NCI-H524 (cell line): ENCODE measurements around the gene TMEM134.
A peak's percentile ranks its signal among the peaks of the same experiment; 100 is the strongest.
"Not testable (repeated sequence)": the region's sequence is repeated elsewhere in the genome, so short reads cannot be mapped to it uniquely, and the experiment has no call there.

Experiments used
- DNase-seq, 2 experiments: peaks; one replicate each; lab custom pipeline; 2025; lab: John Stamatoyannopoulos, UW

The TMEM134 gene, protein sequence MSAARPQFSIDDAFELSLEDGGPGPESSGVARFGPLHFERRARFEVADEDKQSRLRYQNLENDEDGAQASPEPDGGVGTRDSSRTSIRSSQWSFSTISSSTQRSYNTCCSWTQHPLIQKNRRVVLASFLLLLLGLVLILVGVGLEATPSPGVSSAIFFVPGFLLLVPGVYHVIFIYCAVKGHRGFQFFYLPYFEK

DNA sequence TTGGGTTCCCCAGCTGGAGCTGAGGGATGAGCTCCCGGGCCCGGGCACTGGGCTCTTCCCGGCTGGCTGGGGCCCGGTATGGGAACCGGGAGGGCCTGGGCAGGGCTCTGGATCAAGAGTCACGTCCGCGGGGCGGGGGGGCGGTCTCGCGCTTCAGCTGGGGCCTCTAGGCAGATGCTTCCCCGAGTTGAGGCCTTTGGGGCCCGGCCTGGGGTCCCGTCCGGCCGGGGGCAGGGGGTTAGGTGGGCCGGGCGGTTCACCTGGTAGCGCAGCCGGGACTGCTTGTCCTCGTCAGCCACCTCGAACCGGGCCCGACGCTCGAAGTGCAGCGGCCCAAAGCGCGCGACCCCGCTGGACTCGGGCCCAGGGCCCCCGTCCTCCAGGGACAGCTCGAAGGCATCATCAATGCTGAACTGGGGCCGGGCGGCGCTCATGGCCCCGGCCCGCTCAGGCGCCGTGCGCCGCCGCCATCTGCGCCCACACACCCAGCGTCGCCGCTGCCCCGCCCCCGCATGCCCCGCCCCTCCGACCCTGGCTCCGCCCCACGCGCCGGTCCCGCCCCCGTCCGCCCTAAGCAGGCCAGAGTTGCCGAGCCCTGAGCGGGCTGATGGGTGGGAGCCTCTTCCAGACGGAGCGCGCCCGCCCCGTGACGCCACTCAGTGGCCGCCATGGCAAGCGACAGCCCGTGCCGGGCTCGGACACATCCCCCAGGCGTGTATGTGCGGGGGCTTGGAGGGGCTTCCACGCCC is at the start of gene TMEM134:
Gene TMEM134 (minus strand): TSS at position 493 of the 749 bp plus-strand sequence. CDS start 59 bp downstream, at position 434.
- DNase-seq = peak; percentile 71 to 88

DNA sequence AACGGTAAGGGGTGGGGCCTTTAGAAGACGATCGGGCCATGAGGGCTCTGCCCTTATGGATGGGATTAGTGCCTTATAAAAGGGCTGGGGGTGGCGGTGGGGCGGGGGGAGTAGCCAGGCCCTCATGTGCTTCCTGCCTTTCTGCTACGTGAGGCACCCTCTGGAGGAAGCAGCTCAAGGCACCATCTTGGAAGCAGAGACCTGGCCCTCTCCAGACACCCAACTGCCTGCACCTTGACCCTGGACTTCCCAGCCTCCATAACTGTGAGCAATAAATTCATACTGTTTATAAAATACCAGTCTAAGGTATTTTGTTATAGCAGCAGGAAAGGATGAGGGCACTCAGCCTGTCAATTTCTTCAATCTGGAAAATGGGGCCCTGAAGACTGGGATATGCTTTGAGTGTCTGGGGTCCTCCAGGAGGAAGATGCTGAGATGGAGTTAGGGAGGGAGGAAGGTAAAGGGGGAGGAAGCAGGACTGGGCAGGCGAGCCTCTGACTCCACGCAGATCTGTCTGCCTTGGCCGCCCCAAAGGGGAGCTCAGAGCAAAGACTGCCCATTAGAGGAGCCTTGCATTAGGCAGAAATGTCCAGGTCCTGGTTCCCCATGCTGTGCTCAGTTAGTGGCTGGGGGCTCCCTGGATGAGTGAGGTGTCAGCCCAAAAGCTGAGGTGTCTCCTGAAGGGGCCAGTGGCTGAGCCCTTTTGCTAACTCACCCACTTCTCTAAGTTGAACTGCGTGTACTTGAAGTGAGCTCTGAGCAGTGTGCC is 48.9 kb upstream of the TMEM134 start:
- peak in 1 of 2 experiments; percentile 31 for DNase-seq

DNA sequence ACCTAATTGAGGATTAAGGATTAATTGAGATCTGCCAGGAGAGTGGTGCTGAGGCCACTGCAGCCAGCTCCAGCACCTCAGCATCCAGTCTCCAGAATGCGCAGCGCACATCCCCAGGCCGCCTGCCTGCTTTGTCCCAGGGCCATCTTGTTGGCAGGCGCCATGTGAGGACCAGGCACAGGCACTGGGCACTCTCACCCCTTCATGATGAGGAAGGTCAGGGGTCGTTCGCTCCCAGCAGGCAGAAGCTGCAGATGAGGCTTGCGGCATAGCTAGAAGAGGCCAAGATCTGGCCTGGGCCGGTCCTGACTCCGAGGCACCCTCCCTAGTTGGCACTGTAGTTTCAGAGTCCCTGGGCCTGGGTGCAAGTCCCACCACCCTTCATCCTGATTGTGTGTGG is 47.8 kb upstream of the TMEM134 start:
- no peak for DNase-seq

DNA sequence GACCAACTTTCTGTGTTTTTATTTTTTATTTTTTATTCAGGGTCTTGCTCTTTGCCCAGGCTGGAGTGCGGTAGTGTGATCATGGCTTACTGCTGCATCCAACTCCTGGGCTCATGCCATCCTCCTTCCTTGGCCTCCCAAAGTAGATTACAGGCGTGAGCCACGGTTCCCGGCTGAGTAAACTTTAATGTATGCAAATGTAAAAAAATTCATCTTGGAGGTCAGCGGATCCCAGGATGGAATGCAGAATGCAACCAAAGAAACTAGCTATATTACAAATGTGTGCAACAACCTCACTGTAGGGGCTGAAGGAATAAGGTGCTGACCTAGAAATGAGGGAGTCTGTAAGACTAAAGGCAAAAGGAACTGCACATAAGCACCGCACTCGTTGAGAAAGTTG is 45.1 kb upstream of the TMEM134 start:
- DNase-seq = no peak

DNA sequence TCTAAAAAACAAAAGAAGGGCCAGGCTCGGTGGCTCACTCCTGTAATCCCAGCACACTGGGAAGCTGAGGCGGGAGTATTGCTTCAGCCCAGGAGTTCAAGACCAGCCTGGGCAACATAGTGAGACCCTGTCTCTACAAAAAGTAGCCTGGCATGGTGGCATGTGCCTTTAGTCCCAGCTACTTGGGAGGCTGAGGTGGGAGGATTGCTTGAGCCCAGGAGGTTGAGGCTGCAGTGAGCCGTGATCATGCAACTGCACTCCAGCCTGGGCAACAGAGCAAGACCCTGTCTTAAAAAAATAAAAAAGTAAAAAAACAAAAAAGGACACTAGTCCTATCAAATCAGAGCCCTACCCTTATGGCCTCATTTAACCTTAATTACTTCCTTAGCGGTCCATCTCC is 42.5 kb upstream of the TMEM134 start:
- not testable (repeated sequence) for DNase-seq

DNA sequence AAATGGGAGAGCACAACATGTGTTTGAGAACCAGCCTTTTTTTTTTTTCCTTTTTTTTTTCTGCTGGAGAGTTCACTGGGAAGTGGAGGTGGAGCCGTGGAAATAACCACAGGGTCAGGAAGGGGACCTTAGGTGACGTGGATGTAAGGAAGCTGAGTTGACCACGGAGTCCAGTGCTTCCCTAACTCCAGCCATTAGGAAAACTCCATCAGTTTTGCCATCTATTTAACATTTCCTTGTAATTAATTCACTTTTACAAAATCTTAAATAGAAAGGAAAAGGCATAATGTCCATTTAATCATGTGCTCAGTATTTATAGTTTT is 40.9 kb upstream of the TMEM134 start:
- DNase-seq = no peak

DNA sequence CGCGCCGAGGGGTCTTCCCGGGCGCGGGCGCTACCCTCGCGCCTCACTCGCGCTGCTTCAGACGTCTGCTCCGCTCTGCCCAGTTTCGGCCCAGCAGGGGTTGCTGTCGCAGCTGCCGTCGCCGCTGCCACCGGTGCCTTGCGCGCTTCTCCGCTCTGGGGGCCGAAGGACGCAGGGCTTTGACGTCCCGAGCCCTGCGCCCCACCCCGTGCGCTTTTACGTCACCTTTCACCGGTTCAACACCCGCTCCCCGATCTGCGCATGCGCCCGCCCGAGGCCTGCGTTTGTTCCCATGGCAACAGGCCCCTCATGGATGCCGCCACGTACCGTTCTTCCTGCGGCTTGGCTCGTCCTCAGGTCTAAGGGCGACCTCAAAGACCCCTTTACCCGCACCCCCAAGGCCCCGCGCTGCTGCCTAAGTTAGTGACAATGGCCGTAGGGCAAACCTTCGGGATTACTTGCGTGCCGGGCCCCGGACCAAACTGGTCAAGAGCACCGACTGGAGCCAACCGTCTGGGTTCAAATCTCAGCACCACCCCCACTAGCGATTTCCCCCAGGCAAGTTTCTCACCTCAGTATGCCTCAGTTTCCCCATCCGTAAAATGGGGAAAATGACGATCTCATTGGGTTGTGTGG is 39.6 kb upstream of the TMEM134 start:
- peak; percentile 91 to 96 for DNase-seq

DNA sequence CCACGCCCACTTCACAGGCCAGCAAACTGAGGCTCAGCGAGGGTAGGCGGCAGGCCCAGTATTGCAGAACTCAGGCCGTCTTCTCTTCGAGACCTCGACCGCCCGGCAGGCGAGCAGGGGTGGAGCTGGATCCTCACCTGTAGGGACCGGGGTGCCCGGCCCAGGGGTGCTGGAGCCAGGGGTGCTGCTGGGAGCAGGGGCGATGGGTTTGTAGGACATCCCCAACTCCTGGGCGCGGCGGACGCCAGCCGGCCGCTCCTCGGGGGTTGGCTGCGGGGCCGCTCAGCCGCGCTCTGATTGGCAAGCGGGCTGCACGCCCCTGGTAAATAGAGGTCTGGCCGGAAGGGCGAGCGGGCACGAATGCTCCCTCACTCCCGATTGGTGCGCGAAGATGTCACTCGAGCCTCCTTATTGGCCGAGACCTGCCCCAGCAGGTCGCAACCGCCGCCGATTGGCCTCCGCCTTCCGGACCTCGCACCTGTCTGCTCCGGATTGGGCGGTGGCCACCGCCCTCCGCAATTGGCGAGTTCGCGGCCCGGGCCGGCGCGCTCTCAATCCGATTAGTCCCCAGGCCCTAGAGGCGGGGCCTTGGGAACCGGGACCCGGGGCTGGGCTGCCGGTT is 38.9 kb upstream of the TMEM134 start, which contains the start of gene CDK2AP2:
Gene CDK2AP2 (minus strand): TSS at position 299 of the 622 bp plus-strand sequence. CDS start 80 bp downstream, at position 219.
- DNase-seq = peak; percentile 96 to 99

DNA sequence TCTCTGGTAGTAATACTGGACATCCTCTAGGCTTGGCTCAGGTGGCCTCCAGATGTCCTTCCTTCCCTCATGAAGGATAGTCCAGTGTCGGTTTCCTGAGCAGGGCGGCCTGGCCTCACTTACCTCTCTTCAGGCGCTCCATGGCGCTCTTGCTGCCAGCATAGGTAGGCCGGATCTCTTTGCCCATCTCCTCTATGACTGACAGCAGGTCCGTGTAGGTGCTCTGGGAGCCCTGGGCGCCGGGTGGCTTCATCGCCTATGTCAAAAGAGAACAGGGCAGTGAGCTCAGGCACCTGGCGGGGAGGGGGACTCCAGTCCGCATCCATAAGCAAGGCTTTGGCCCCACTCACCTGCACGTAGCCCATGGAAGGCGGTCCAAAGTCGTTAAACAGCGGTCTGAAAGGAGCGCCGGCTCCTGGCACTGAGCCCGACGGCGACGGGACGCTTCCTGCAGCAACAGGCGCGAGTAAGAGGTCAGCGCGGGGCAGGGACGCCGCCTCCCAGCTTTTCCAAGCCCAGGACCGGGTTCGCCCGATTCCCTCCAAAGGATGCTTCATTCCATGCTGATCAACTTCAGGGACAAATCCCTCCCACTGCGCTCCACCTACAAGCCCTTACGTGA is 38.3 kb upstream of the TMEM134 start:
- DNase-seq = no peak

DNA sequence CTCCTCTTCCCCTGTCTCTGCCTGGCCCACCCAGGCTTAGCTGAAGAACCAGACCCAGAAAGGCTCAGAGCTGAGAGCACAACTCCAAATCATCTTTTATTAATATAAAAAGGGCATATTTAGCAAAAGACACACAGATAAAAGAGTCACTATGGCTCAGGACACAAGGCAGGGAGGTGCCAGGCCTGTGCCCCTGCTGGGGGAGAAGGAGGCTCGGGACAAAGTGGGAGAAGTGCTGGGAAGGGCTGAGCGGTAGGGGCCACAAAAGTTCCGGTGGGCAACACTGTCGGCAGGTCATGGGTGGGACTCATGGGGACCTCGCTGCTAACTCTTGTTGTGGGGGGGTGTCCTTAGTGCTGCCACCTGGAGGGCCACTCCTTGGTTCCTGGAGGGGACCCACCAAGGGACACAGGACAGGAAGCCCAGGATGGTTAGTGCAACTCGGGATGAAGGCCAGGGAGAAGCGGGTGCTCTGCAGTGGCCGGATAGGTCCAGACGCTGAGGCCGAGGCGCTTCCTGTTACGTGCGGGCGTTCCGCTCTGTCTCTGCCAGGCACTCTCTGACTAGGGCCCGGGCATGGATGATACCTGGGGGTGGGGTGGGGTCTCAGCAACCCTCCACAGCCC is 37.5 kb upstream of the TMEM134 start:
- no peak for DNase-seq

DNA sequence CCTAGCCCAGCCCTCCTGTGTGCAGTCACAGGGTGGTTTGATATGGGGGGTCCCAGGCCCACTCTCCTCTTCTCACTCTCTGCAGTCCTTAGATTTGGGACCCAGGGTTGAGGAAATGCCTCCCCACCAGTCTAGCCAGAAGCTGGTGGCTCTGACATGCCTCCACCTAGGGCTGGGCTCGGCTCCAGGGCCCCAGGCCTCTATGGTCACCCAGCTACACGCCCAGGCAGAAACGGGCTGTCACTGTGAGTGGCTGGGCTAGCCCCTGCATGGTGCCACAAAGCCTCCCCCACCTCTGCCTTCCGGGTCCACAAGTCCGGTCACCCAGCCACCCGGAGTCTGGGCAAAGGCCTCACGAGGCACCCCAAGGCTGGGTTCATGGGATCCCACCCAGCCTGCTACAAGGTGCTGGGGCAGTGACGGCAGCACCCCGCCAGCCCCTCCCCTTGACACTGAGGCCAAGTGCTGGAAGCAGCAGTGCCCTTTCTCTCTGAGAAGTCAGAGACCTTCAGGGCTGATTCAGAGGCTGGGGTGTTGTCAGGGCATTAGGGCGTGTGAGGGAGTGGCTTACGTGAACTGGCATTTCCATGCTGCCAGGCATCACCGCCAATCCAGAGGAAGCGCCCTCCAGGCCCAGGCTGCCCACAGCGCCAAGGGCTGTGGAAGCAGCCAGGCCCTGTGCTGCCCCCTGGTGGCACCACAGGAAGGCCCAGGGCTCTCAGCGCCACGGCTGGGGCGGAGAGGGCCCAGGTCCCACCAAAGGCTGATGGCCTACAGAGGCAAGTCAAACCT is 36.8 kb upstream of the TMEM134 start:
- peak; percentile 45 to 79 for DNase-seq

DNA sequence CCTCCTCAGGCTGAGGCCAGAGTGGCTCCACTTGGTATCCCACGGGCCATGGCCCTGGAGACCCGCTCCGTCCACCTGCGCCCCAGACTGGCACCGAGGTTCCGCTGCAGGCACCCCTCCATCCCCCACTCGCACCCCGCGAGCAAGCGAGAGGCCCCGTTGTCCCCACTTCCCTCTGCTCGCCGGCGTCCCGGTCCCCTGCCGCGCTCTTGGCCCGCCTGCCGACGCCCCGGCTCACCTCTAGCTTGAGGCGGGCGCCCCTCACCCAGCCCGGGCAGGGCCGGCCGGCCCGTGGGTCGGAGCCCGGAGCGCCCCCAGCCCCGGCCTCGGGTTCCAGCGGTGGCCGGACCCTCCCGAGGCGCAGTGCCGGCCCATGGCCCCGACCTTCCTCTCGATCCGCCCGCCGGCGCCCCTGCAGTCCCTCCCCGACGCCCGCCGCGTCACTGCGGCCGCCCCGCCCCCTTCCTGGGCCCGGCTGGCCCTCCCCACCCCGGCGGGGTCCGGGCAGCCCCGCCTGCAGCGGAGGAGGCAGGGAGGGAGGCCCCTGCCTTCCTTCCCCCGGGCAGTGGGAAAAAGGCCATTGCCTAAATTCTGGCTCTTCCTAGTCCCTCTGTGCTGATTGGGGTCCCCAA is 36.0 kb upstream of the TMEM134 start, which contains the start of gene PITPNM1:
Gene PITPNM1 (minus strand): TSS at position 414 of the 632 bp plus-strand sequence. CDS start 1,183 bp downstream, outside the sequence.
- no peak for DNase-seq

DNA sequence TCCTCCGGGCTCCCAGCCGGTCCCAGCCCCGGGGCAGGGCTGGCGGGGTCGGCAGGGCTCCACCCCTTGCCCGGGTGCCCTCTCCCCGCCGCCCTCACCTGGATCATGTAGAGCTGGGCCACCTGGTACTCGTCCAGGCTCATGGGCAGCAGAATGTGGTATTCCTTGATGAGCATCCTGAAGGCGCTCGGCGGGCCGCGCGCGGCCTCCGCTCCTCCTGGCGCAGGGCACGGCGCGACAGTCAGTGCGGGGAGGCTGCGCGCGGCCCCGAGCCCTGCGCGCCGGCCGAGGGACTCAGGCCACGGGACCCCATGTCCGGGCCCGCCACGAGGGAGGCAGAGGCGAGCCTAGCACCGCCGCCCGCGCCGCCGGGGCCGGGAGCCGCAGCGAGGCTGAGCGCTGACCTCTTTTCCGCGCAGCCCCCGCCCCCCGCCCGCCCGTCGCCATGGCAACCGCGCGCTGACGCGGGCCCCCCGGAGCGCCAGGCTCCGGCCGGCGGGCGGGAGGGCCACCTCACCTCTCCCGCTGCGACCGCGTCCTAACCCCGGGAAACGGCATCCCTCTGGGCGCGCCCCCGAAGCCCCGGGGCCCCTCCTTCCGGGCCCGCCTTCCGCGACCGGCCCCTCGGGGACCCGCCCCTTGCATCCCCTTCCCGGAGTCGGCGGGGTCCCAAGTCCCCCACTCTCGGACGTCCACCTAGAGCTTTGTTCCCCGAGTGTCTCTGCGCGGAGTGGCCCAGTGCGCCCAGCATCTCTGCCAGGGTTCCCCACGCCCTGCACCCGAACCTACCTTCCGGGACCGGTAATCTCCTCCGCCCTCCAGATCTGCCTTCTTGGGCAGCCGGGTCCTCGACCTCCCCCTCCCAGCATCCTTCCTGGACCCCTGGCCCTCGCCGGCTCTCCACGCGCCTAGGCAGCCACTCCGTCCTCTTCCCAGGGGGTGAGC is 35.2 kb upstream of the TMEM134 start:
- DNase-seq = no peak

DNA sequence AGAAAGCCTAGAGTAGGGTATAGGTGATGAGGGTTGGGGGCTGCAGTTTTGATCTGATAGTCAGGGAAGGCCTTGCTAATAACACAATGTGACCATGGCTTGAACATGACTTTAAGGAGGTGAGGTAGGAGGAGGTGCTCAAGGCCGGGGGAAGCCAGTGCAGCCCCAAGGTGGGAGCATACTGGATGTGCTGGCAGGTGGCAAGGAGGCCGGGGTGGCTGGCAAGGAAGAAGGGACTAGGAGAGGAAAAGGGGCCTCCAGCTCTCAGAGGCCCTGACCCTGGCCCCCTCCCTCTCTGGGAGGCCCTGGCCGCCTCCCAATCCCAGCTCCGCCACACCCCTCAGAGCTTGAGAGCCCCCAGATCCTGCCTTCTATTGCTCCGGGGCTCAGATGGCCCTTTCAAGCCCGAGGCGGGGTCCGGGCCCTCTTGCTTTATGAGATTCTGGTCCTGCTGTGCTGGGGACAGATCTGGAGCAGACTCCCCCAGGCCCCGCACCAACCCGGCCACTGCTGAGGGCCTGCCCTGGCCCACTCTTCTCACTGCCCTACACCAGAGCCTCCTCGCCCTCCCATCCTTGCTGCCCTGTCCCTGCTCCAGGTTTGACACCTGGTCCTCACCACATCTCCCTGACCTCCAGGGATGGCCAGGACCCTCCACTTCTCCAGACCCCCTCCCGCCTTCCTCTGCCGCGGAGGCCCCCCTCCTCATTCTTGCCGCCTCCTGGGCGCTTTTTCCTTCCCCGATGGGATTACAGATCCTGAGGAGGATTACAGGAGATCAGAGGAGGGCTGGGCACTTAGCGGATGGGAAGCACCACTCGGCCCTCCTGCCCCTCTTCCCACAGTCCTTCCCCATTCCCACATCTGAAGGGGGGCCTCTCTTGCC is 34.3 kb upstream of the TMEM134 start:
- peak; percentile 53 to 57 for DNase-seq

DNA sequence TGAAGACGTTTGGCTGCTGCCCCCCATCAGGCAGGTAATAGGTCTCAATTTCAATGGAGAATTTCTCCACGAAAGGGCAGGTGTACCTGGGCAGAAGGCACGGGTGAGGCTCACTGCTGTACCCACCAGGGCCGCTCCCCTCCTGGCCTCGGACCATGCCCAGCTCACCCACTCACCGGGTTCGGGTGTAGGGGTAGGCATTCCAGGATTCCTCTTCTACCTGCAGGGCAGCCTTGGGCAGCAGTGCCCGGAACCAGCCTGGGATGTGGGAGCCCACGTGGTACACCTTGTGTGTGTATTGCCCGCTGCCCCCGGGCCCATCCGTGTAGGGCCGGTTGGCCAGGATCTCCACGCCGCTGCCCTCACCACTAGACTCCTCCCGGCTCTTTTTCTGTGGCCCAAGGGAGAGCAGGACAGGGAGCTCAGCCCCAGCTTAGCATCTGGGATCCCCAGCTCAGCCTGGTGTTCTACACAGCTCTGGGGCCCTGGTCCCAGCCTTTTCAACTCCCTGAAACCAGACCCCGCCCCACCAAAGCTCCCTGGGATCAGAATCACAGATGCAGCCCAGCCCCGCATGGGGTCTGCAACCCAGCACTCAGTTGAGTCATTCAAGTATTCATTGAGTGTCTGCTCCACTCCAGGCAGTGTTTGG is 33.4 kb upstream of the TMEM134 start:
- no peak for DNase-seq

DNA sequence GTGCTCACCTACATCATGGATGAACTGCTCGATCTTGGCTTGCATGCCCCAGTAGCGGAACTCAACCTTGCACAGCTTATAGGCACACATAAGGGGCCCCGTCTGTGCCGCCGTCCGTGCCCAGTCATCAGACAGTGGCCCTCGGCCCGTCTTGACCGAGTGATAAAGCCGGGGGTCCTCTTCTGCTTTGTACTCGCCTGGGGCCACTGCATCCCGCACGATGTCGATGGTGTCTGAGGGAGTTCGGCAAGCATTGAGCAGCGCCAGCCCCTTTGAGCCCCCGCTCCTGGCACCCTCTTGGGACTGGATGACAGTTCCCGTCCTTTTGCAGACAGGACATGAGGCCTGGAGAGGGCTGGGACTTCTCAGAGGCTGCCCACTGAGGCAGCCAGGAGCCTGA is 32.8 kb upstream of the TMEM134 start:
- DNase-seq = no peak
